Nephron progenitor cell (in vitro differentiated cells): ENCODE data around the gene TSPEAR.

Experiments used
- DNase-seq: peaks from one replicate; pipeline ENCODE4 v3.0.0; 2021
- H3K27ac Mint-ChIP-seq: 2 replicates; pipeline ENCODE4 v1.8.0; 2021; ENCODE audit warnings: mild to moderate bottlenecking, moderate library complexity, mixed read lengths
- H3K27me3 Mint-ChIP-seq: 2 replicates; pipeline ENCODE4 v1.8.0; 2021; ENCODE audit warnings: mild to moderate bottlenecking, low read depth, mixed read lengths; ENCODE audit not compliant: poor library complexity
- H3K36me3 Mint-ChIP-seq: 2 replicates; pipeline ENCODE4 v1.8.0; 2021; ENCODE audit warnings: low read depth, mixed read lengths
- H3K4me1 Mint-ChIP-seq: 2 replicates; pipeline ENCODE4 v1.8.0; 2021; ENCODE audit warnings: mixed read lengths
- H3K4me3 Mint-ChIP-seq: 2 replicates; pipeline ENCODE4 v1.8.0; 2021; ENCODE audit warnings: mild to moderate bottlenecking, moderate library complexity, mixed read lengths
- H3K9me3 Mint-ChIP-seq: 2 replicates; pipeline ENCODE4 v1.8.0; 2021; ENCODE audit warnings: mild to moderate bottlenecking, moderate library complexity, mixed read lengths
- CTCF ChIP-seq: fragments of 200-600 bp; sonication (generic); IDR thresholded peaks from 2 replicates; pipeline ENCODE4 v1.5.0; 2021; ENCODE audit warnings: antibody characterized with exemption

Gene TSPEAR

GRCh38 chr21:44723177-44724131, 12.1 kb upstream of the TSPEAR start:
- Mint-ChIP-seq H3K27me3 (peaks cover 29% of the 10 kb centered on the region), H3K9me3 (no peaks in the 10 kb centered on the region), H3K4me1 (peaks cover 41% of the 10 kb centered on the region), H3K27ac (peak overlapping the region; percentile 96), H3K36me3 (no peaks in the 10 kb centered on the region), H3K4me3 (peak overlapping the region; percentile 72)
- no peak for TF ChIP-seq CTCF
- DNase-seq = peak; percentile 76

GRCh38 chr21:44722731-44723130, 11.4 kb upstream of the TSPEAR start:
- peak overlapping the region; percentile 72 for H3K4me3 Mint-ChIP-seq
- peak overlapping the region; percentile 96 for H3K27ac Mint-ChIP-seq
- no peak for TF ChIP-seq CTCF
- no peaks in the 10 kb centered on the region for H3K9me3 Mint-ChIP-seq
- no peaks in the 10 kb centered on the region for H3K36me3 Mint-ChIP-seq
- peaks cover 36% of the 10 kb centered on the region for H3K27me3 Mint-ChIP-seq
- no peak for DNase-seq
- H3K4me1 Mint-ChIP-seq = peaks cover 36% of the 10 kb centered on the region

GRCh38 chr21:44720170-44720569, 8.8 kb upstream of the TSPEAR start:
- Mint-ChIP-seq H3K4me3 (no peak overlapping the region), H3K27ac (no peak overlapping the region), H3K4me1 (peaks cover 39% of the 10 kb centered on the region), H3K9me3 (no peaks in the 10 kb centered on the region), H3K27me3 (peaks cover 45% of the 10 kb centered on the region), H3K36me3 (no peaks in the 10 kb centered on the region)
- no peak for DNase-seq
- TF ChIP-seq CTCF = no peak

GRCh38 chr21:44718571-44718970, 7.2 kb upstream of the TSPEAR start:
- Mint-ChIP-seq H3K36me3 (no peaks in the 10 kb centered on the region), H3K27me3 (peaks cover 53% of the 10 kb centered on the region), H3K27ac (no peak overlapping the region), H3K4me3 (no peak overlapping the region), H3K9me3 (no peaks in the 10 kb centered on the region), H3K4me1 (peaks cover 42% of the 10 kb centered on the region)
- TF ChIP-seq CTCF = no peak
- DNase-seq = no peak

- TF ChIP-seq CTCF = no peak
- H3K9me3 Mint-ChIP-seq = no peaks in the 10 kb centered on the region
- H3K36me3 Mint-ChIP-seq = no peaks in the 10 kb centered on the region
- peaks cover 38% of the 10 kb centered on the region for H3K4me1 Mint-ChIP-seq
- H3K27ac Mint-ChIP-seq = no peak overlapping the region
- H3K27me3 Mint-ChIP-seq = peaks cover 57% of the 10 kb centered on the region
- no peak for DNase-seq
- no peak overlapping the region for H3K4me3 Mint-ChIP-seq
Measured at GRCh38 chr21:44718093-44718492, 6.7 kb upstream of the TSPEAR start.

- Mint-ChIP-seq H3K36me3 (no peaks in the 10 kb centered on the region), H3K27ac (no peak overlapping the region), H3K9me3 (no peaks in the 10 kb centered on the region), H3K27me3 (peaks cover 66% of the 10 kb centered on the region), H3K4me1 (peaks cover 33% of the 10 kb centered on the region), H3K4me3 (no peak overlapping the region)
- no peak for TF ChIP-seq CTCF
- DNase-seq = no peak
Measured at GRCh38 chr21:44716984-44717383, 5.6 kb upstream of the TSPEAR start.
